Heart right ventricle (tissue), 16 donors: Measurements from ENCODE around the gene TIMM8A. TPM values are rescaled to one million over a fixed set of nuclear protein-coding genes. Genes with fewer than 3 reads are reported as not detected.

Experiments
- ATAC-seq, 8 donors: fragments of 200-7000 bp; cut with Tn5 transposase; one replicate each; pipeline ENCODE4 v1.9.1; 2020; ENCODE audit warnings: mild to moderate bottlenecking in 8 of 8, moderate library complexity in 8 of 8, moderate number of reproducible peaks in 1 of 8
- DNase-seq, 2 donors: peaks; one replicate each; pipeline ENCODE4 v3.0.0-alpha.2; 2020
- H3K27ac ChIP-seq, 10 donors: fragments of 200-600 bp; sonication (generic) in 2 of 10; one replicate each; pipeline versions ENCODE4 v1.5.0 to v1.8.0; 2020 to 2022; ENCODE audit warnings: mild to moderate bottlenecking in 3 of 10
- H3K27me3 ChIP-seq, 7 donors: fragments of 200-600 bp; one replicate each; pipeline ENCODE4 v1.8.0; 2021 to 2022; ENCODE audit warnings: mild to moderate bottlenecking in 2 of 7
- H3K36me3 ChIP-seq, 9 donors: fragments of 200-600 bp; sonication (generic) in 1 of 9; one replicate each; pipeline versions ENCODE4 v1.5.0 to v1.8.0; 2020 to 2022; ENCODE audit warnings: mild to moderate bottlenecking in 2 of 9
- H3K4me1 ChIP-seq, 9 donors: fragments of 200-600 bp; sonication (generic) in 1 of 9; one replicate each; pipeline versions ENCODE4 v1.5.0 to v1.8.0; 2020 to 2022; ENCODE audit warnings: mild to moderate bottlenecking in 4 of 9
- H3K4me3 ChIP-seq, 10 donors: fragments of 200-600 bp; sonication (generic) in 2 of 10; one replicate each; pipeline versions ENCODE4 v1.5.0 to v1.8.0; 2020 to 2022; ENCODE audit warnings: mild to moderate bottlenecking in 7 of 10, moderate library complexity in 2 of 10
- H3K9me3 ChIP-seq, 11 donors: fragments of 200-600 bp in 10 of 11; sonication (generic) in 2 of 11; one replicate each; pipeline versions ENCODE4 v1.5.0 to v1.8.0; 2013 to 2022; ENCODE audit warnings: mild to moderate bottlenecking in 2 of 11, control low read depth in 1 of 11, moderate library complexity in 1 of 11
- WGBS, 2 donors: extraction: QIAGEN DNeasy Blood & Tissue Kit; methylation state at CpG; one replicate each; pipeline ENCODE4 v1.1.7; 2013; ENCODE audit warnings: inconsistent platforms in 1 of 2; 5-methylcytosine and 5-hydroxymethylcytosine counted together
- intact Hi-C, 10 donors: fragments of 100-400 bp; cut with DNase I; formaldehyde crosslinking; loops; one replicate each; pipeline versions ENCODE4 v1.11.1 to v1.14.2; 2022
- polyA plus RNA-seq, 2 donors: library from polyadenylated mRNA; stranded (reverse); fragments of 200-250 nt; gene quantifications; one replicate each; pipeline ENCODE4 v1.2.3, GENCODE V29; 2013
- total RNA-seq, 10 donors: library from RNA; stranded (reverse); fragmentation: NEBNext Ultra II Directional in 3 of 10; extraction: Animal tissue kit (Norgen Biotek cat#: 25700) in 3 of 10; gene quantifications; one replicate each; pipeline versions ENCODE4 v1.2.1 to v1.2.4, GENCODE V29; 2021 to 2023
- TF ChIP-seq, protein P1 (sequence below), 9 donors: fragments of 200-600 bp; sonication (generic) in 2 of 9; IDR thresholded peaks; one replicate each; pipeline versions ENCODE4 v1.5.0 to v1.8.0; 2021 to 2022; ENCODE audit warnings: antibody characterized with exemption in 9 of 9, mild to moderate bottlenecking in 5 of 9, moderate library complexity in 1 of 9
- donor health status: Arrhythmogenic right ventricular cardiomyopathy.
- donor health status: ischemic (EF 13 %, LVEDD 7.1; RV severe dilation, severe dysfunction).
- donor health status: healthy with polysubstance abuse.
- donor health status: DM: no; HTN: yes; CAD: no.
- donor health status: DM: no; HTN: no; CAD: no.
- donor health status: ischemic (EF 25% LVEDD 6.9; RV normal size, moderate dysfunction).
- donor health status: ischemic (EF 25% LVEDD 5.7; RV mildly dilated, moderate dysfunction).
- donor health status: healthy.
- donor health status: DM: yes; HTN: yes; CAD: no.
- donor health status: Ischemic cardiomyopathy.
- donor health status: ischemic (EF 35%, LVEDD 5.7; RV mildly dilated, moderate dysfunction).
- donor health status: nonischemic (EF 11% LVEDD 7.7; RV severe dilation, severe dysfunction).
- donor health status: DM: yes; HTN: yes; CAD: no.
- donor health status: PGD.
- donor health status: ischemic (EF 29% LVEDD 5.4; RV normal size, mild dysfunction).
- donor health status: nonischemic (EF 23%, LVEDD 6.1; RV moderate dilation, normal function).

The TIMM8A gene
- total and polyA plus RNA-seq, 12 donors, result 6.8 to 28.2 (median 19.2) TPM

DNA sequence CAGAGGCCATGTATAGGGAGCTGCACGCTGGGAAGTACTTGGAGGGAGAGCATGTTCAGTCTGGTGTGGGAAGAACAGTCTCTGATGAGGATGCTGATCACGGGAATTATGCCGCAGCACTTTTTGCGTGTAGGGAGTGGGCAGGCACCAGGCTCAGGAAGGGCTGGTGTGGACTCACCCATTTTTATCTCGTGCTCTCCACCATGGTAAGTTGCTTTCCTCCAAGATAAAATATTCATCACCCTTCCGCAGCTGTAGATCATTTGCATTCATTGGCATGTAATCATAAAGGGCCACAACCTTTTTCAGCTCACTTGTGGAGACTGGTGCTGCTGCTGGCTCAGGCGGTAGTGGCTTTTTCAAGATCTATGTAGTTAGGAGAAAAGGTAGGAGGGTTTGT, 11.8 kb upstream of the TIMM8A start:
- Histone ChIP-seq H3K9me3 (no peaks in the 10 kb centered on the region), H3K4me3 (no peak overlapping the region), H3K27ac (no peak overlapping the region), H3K27me3 (peaks cover 0 to 38% (median 0%) of the 10 kb centered on the region in 7 donors), H3K36me3 (peaks cover 0 to 15% (median 0%) of the 10 kb centered on the region in 9 donors), H3K4me1 (no peaks in the 10 kb centered on the region)
- no peak for DNase-seq
- TF ChIP-seq, protein P1, sequence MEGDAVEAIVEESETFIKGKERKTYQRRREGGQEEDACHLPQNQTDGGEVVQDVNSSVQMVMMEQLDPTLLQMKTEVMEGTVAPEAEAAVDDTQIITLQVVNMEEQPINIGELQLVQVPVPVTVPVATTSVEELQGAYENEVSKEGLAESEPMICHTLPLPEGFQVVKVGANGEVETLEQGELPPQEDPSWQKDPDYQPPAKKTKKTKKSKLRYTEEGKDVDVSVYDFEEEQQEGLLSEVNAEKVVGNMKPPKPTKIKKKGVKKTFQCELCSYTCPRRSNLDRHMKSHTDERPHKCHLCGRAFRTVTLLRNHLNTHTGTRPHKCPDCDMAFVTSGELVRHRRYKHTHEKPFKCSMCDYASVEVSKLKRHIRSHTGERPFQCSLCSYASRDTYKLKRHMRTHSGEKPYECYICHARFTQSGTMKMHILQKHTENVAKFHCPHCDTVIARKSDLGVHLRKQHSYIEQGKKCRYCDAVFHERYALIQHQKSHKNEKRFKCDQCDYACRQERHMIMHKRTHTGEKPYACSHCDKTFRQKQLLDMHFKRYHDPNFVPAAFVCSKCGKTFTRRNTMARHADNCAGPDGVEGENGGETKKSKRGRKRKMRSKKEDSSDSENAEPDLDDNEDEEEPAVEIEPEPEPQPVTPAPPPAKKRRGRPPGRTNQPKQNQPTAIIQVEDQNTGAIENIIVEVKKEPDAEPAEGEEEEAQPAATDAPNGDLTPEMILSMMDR (IDR thresholded peaks at IDR 0.05), result no peak
- 28 to 41% methylated on average over 7 of the region's 7 CpGs for WGBS, 2 donors
- no peak for ATAC-seq
- intact Hi-C loops, result no loop called here

DNA sequence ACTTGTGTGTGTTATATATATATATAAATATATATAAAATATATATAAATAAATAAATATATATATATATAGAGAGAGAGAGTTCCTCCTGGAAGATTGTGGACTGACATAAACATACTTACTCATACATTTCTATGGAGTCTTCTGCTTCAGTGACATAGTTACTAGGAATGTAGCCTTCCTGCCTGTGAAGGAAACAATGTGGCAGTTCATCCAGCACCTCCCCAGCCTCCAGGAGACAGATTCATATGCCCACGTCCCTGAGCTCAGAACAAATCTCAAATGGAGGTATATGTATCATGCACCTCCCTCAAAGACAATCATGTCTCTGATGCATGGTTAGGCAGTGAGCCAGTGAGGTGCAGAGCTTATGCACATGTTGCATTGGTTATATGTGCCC, 11.4 kb upstream of the TIMM8A start:
- Histone ChIP-seq H3K9me3 (no peaks in the 10 kb centered on the region), H3K27ac (no peak overlapping the region), H3K36me3 (peaks cover 0 to 15% (median 0%) of the 10 kb centered on the region in 9 donors), H3K4me3 (no peak overlapping the region), H3K4me1 (no peaks in the 10 kb centered on the region), H3K27me3 (peaks cover 0 to 35% (median 0%) of the 10 kb centered on the region in 7 donors)
- TF ChIP-seq, protein P1 (IDR thresholded peaks at IDR 0.05), result no peak
- WGBS, 2 donors, result 24 to 57% methylated on average over 1 of the region's 1 CpG
- intact Hi-C loops, result no loop called here
- DNase-seq, result no peak
- no peak for ATAC-seq

DNA sequence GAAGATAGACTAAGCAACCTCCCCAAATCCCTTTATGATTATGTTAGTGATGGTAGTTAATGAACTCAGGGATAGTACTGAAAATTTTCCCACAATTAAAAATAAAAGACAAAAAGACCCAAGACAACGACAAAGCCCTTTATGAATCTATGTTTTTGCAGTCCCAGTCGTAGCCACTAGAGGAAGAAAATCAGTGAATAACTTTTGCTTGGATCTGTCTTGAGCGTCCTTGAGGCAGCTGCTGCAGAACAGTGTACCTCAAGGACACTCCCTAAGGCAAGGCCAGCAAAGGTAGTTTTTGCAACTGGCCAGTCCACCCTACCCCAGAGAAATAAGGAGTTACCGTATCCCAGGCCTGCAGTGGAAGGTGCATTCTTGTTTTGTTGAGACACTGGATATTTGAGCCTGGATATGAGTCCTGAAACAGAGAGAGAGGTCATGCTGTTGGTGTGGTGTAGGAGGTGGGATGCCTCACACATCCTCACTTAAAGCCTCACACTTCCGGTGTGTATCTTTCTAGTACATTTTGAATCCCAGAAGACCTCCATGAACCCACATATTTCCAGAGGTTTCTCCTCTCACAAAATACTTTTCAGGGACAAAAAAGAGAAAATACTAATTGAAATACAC, 8.7 kb upstream of the TIMM8A start:
- H3K4me3 ChIP-seq, result no peak overlapping the region
- TF ChIP-seq, protein P1 (IDR thresholded peaks at IDR 0.05), result no peak
- no peaks in the 10 kb centered on the region for H3K9me3 ChIP-seq
- intact Hi-C loops, result no loop called here
- H3K4me1 ChIP-seq, result no peaks in the 10 kb centered on the region
- 44 to 45% methylated on average over 5 of the region's 5 CpGs for WGBS, 2 donors
- DNase-seq (no peak), ATAC-seq (no peak)
- H3K36me3 ChIP-seq, result peaks cover 0 to 15% (median 0%) of the 10 kb centered on the region in 9 donors
- H3K27ac ChIP-seq, result no peak overlapping the region
- H3K27me3 ChIP-seq, result peaks cover 0 to 22% (median 0%) of the 10 kb centered on the region in 7 donors

DNA sequence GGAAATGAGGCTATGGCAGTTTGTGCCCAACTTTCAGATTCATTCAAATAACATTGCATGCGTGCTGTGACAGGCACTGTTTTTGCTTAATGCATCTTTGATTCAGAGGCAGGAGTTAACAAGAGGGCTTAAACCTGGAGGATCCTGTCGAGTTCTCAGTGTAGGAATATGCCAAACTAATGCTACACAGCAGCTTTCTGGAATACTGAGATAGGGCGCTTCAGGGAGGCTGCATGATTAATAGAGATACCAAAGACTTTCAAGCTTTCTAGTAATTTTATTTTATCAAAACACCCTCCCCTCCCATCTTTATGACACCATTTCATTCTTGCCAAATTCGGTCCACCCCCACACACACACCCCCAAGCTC, 636 bp upstream of the TIMM8A start:
- H3K9me3 ChIP-seq, result no peaks in the 10 kb centered on the region
- intact Hi-C loops, result no loop called here
- no peaks in the 10 kb centered on the region for H3K27me3 ChIP-seq
- no peak for DNase-seq
- 32 to 37% methylated on average over 4 of the region's 4 CpGs for WGBS, 2 donors
- peak overlapping the region in 6 of 10 donors; percentile 73 to 93 (median 88) for H3K27ac ChIP-seq
- peaks cover 0 to 20% (median 0%) of the 10 kb centered on the region in 9 donors for H3K36me3 ChIP-seq
- TF ChIP-seq, protein P1 (IDR thresholded peaks at IDR 0.05), result no peak
- H3K4me1 ChIP-seq, result peaks cover 0 to 15% (median 4%) of the 10 kb centered on the region in 9 donors
- ATAC-seq, result no peak
- peak overlapping the region; percentile 44 to 80 (median 69) for H3K4me3 ChIP-seq
